ENCODE results near the gene HINT3. TPM values are rescaled to one million over a fixed set of nuclear protein-coding genes. Genes with fewer than 3 reads are reported as not detected.

HINT3 gene
- total and polyA plus RNA-seq, 2 of the 13 experiments (the other 11 are each of a cell fraction or from before 2014, with no cell fraction given) = 3.1 to 22.8 TPM

- TF ChIP-seq SATB2 (CRISPR knock-in tag; IDR thresholded peaks at IDR 0.05) (0 out of 2 replicates have a peak, but pooled peaks have one; percentile 61), YY1 (IDR thresholded peaks at IDR 0.05; ENCODE audit: insufficient read depth, insufficient replicate concordance, low read depth, low read length) (peak; percentile 85), MYC (CRISPR knock-in tag; IDR thresholded peaks at IDR 0.05; ENCODE audit: borderline replicate concordance) (peak; percentile 89), ZNF747 (CRISPR knock-in tag; IDR thresholded peaks at IDR 0.05; ENCODE audit: borderline replicate concordance) (peak; percentile 98), RBFOX2 (IDR thresholded peaks at IDR 0.05; ENCODE audit: low read depth, low read length) (peak; percentile 95), SOX13 (IDR thresholded peaks at IDR 0.05) (peak; percentile 38; the same call in 1 of the 2 replicates), SOX13 (CRISPR knock-in tag; conservative IDR thresholded peaks at IDR 0.05 in 1 of 2, IDR thresholded peaks at IDR 0.05 in 1 of 2) (peak in 1 of 2 experiments; percentile 73; a peak in 2 of 4 replicates), CENPX (CRISPR knock-in tag; IDR thresholded peaks at IDR 0.05) (no peak), KLF15 (CRISPR knock-in tag; IDR thresholded peaks at IDR 0.05; ENCODE audit: borderline replicate concordance) (peak; percentile 92; the same call in 1 of the 2 replicates), SMAD9 (CRISPR knock-in tag; IDR thresholded peaks at IDR 0.05) (no peak), UBTF (CRISPR knock-in tag; IDR thresholded peaks at IDR 0.05) (peak; percentile 99), HOXA5 (CRISPR knock-in tag; IDR thresholded peaks at IDR 0.05) (peak; percentile 96), DDIT3 (CRISPR knock-in tag; IDR thresholded peaks at IDR 0.05) (peak; percentile 26; the same call in 1 of the 2 replicates), THRA (CRISPR knock-in tag; IDR thresholded peaks at IDR 0.05; ENCODE audit: borderline replicate concordance) (peak; percentile 77), RAD51 (IDR thresholded peaks at IDR 0.05; ENCODE audit: borderline replicate concordance) (no peak)
- TF ChIP-seq, protein P1, sequence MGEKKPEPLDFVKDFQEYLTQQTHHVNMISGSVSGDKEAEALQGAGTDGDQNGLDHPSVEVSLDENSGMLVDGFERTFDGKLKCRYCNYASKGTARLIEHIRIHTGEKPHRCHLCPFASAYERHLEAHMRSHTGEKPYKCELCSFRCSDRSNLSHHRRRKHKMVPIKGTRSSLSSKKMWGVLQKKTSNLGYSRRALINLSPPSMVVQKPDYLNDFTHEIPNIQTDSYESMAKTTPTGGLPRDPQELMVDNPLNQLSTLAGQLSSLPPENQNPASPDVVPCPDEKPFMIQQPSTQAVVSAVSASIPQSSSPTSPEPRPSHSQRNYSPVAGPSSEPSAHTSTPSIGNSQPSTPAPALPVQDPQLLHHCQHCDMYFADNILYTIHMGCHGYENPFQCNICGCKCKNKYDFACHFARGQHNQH (CRISPR knock-in tag; IDR thresholded peaks at IDR 0.05) = peak; percentile 92
- TF ChIP-seq, protein P2, sequence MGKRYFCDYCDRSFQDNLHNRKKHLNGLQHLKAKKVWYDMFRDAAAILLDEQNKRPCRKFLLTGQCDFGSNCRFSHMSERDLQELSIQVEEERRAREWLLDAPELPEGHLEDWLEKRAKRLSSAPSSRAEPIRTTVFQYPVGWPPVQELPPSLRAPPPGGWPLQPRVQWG (CRISPR knock-in tag; IDR thresholded peaks at IDR 0.05; ENCODE audit: borderline replicate concordance, low read depth) = no peak
- TF ChIP-seq, protein P3, sequence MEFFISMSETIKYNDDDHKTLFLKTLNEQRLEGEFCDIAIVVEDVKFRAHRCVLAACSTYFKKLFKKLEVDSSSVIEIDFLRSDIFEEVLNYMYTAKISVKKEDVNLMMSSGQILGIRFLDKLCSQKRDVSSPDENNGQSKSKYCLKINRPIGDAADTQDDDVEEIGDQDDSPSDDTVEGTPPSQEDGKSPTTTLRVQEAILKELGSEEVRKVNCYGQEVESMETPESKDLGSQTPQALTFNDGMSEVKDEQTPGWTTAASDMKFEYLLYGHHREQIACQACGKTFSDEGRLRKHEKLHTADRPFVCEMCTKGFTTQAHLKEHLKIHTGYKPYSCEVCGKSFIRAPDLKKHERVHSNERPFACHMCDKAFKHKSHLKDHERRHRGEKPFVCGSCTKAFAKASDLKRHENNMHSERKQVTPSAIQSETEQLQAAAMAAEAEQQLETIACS (CRISPR knock-in tag; IDR thresholded peaks at IDR 0.05) = peak; percentile 48; the same call in 1 of the 2 replicates
- TF ChIP-seq, protein P4, sequence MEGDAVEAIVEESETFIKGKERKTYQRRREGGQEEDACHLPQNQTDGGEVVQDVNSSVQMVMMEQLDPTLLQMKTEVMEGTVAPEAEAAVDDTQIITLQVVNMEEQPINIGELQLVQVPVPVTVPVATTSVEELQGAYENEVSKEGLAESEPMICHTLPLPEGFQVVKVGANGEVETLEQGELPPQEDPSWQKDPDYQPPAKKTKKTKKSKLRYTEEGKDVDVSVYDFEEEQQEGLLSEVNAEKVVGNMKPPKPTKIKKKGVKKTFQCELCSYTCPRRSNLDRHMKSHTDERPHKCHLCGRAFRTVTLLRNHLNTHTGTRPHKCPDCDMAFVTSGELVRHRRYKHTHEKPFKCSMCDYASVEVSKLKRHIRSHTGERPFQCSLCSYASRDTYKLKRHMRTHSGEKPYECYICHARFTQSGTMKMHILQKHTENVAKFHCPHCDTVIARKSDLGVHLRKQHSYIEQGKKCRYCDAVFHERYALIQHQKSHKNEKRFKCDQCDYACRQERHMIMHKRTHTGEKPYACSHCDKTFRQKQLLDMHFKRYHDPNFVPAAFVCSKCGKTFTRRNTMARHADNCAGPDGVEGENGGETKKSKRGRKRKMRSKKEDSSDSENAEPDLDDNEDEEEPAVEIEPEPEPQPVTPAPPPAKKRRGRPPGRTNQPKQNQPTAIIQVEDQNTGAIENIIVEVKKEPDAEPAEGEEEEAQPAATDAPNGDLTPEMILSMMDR (CRISPR knock-in tag; IDR thresholded peaks at IDR 0.05) = peak; percentile 100
Measured at GRCh38 chr6:125956506-125957390, at the start of gene HINT3 (continued).
